Lung (tissue), 12 donors: ENCODE measurements around the gene VLDLR. TPM values are rescaled to one million over a fixed set of nuclear protein-coding genes. Genes with fewer than 3 reads are reported as not detected.

Source experiments
- ATAC-seq: fragments of 200-7000 bp; cut with Tn5 transposase; one replicate; pipeline ENCODE4 v1.9.1; 2020; ENCODE audit warnings: moderate number of reproducible peaks; ENCODE audit not compliant: insufficient read depth, low FRiP score
- DNase-seq, 3 donors: peaks; one replicate each; pipeline ENCODE4 v3.0.0-alpha.2; 2013 to 2017
- H3K27ac ChIP-seq, 2 donors: one replicate each; pipeline ENCODE4 v1.5.1; 2013; ENCODE audit warnings: mild to moderate bottlenecking in 2 of 2, moderate library complexity in 2 of 2, control low read depth in 1 of 2, inconsistent platforms in 1 of 2, low read depth in 1 of 2, low read length in 1 of 2
- H3K27me3 ChIP-seq, 3 donors: one replicate each; pipeline ENCODE4 v1.5.1; 2013; ENCODE audit warnings: low read length in 2 of 3; ENCODE audit not compliant: control insufficient read depth in 3 of 3, insufficient read depth in 3 of 3
- H3K36me3 ChIP-seq, 4 donors: one replicate each; pipeline ENCODE4 v1.5.1; 2013; ENCODE audit warnings: low read length in 4 of 4, mild to moderate bottlenecking in 1 of 4, moderate library complexity in 1 of 4; ENCODE audit not compliant: control insufficient read depth in 4 of 4, insufficient read depth in 4 of 4
- H3K4me1 ChIP-seq, 5 donors: one replicate each; pipeline ENCODE4 v1.5.1; 2013; ENCODE audit warnings: low read length in 5 of 5, mild to moderate bottlenecking in 2 of 5, moderate library complexity in 1 of 5; ENCODE audit not compliant: control insufficient read depth in 5 of 5, insufficient read depth in 5 of 5
- H3K4me3 ChIP-seq: one replicate; pipeline ENCODE4 v1.5.1; 2013; ENCODE audit warnings: mild to moderate bottlenecking, control low read depth, moderate library complexity
- H3K9ac ChIP-seq, 2 donors: one replicate each; pipeline ENCODE4 v1.5.1; 2013; ENCODE audit warnings: low read length in 2 of 2, control low read depth in 1 of 2; ENCODE audit not compliant: insufficient read depth in 1 of 2
- H3K9me3 ChIP-seq, 4 donors: one replicate each; pipeline ENCODE4 v1.5.1; 2013; ENCODE audit warnings: low read length in 3 of 4, mild to moderate bottlenecking in 1 of 4, moderate library complexity in 1 of 4; ENCODE audit not compliant: control insufficient read depth in 4 of 4, insufficient read depth in 3 of 4
- WGBS, 2 donors: extraction: QIAGEN DNeasy Blood & Tissue Kit; methylation state at CpG; one replicate each; pipeline ENCODE4 v1.1.7; 2013; 5-methylcytosine and 5-hydroxymethylcytosine counted together
- polyA plus RNA-seq, 2 donors: library from polyadenylated mRNA; stranded (reverse); fragments of 200-250 nt; gene quantifications; one replicate each; pipeline ENCODE4 v1.2.1, GENCODE V29; 2013
- total RNA-seq, 2 donors: library from RNA; depleted of rRNA in 1 of 2; stranded (reverse); fragments of >200 nt in 1 of 2; gene quantifications; one replicate each; pipeline ENCODE4 v1.2.1, GENCODE V29; 2014 to 2021
- TF ChIP-seq, protein P1 (sequence below): IDR thresholded peaks from 2 replicates; pipeline ENCODE4 v1.5.1; 2012; ENCODE audit warnings: mild to moderate bottlenecking; ENCODE audit errors: control extremely low read depth, extremely low read depth
- donor health status: control.
- donor health status: control.
- donor health status: Bipolar disorder and iron deficiency.
- donor health status: healthy.
- donor health status: DM: yes; HTN: yes; CAD: no.

Gene VLDLR
- total and polyA plus RNA-seq, 4 donors: 5.7 to 32.3 (median 14.6) TPM

GRCh38 chr9:2693056-2693455, 71.5 kb downstream of the VLDLR start:
- Histone ChIP-seq H3K9ac (no peak overlapping the region), H3K9me3 (peaks cover 0 to 2% (median 0%) of the 10 kb centered on the region in 4 donors), H3K4me3 (no peak overlapping the region), H3K27me3 (no peaks in the 10 kb centered on the region), H3K4me1 (peaks cover 0 to 8% (median 2%) of the 10 kb centered on the region in 5 donors), H3K36me3 (no peaks in the 10 kb centered on the region), H3K27ac (no peak overlapping the region)
- no peak for ATAC-seq
- DNase-seq: no peak
- TF ChIP-seq, protein P1, sequence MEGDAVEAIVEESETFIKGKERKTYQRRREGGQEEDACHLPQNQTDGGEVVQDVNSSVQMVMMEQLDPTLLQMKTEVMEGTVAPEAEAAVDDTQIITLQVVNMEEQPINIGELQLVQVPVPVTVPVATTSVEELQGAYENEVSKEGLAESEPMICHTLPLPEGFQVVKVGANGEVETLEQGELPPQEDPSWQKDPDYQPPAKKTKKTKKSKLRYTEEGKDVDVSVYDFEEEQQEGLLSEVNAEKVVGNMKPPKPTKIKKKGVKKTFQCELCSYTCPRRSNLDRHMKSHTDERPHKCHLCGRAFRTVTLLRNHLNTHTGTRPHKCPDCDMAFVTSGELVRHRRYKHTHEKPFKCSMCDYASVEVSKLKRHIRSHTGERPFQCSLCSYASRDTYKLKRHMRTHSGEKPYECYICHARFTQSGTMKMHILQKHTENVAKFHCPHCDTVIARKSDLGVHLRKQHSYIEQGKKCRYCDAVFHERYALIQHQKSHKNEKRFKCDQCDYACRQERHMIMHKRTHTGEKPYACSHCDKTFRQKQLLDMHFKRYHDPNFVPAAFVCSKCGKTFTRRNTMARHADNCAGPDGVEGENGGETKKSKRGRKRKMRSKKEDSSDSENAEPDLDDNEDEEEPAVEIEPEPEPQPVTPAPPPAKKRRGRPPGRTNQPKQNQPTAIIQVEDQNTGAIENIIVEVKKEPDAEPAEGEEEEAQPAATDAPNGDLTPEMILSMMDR: no peak
- WGBS, 2 donors: 91% methylated on average over 3 of the region's 3 CpGs

- Histone ChIP-seq H3K27me3 (no peaks in the 10 kb centered on the region), H3K4me3 (no peak overlapping the region), H3K4me1 (peaks cover 0 to 2% (median 0%) of the 10 kb centered on the region in 5 donors), H3K27ac (no peak overlapping the region), H3K36me3 (no peaks in the 10 kb centered on the region), H3K9me3 (peaks cover 0 to 2% (median 0%) of the 10 kb centered on the region in 4 donors), H3K9ac (no peak overlapping the region)
- no peak for DNase-seq
- TF ChIP-seq, protein P1: no peak
- no peak for ATAC-seq
- 86 to 91% methylated on average over 3 of the region's 3 CpGs for WGBS, 2 donors
Measured at GRCh38 chr9:2697492-2697891, 75.9 kb downstream of the VLDLR start.

DNA sequence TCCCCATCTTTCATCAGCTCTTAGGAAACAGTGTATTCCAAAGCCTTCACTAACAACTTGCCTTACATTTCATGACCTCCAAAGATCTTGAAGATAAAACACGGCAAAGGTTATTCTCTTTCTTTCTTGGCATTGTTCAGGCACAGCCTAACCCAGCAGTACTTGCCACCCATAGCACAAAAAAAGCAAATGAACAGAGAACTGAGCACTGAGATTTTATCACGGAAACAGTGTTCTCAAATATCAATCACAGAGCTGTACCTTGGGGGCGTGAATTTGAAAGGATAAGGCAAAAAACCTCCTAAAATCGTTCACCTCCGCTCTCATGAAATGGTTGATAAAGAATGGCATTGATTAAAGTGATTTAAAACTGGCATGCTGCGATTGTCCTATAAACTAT, 78.8 kb downstream of the VLDLR start:
- DNase-seq (no peak), ATAC-seq (no peak)
- H3K4me3 ChIP-seq: no peak overlapping the region
- no peaks in the 10 kb centered on the region for H3K27me3 ChIP-seq
- WGBS, 2 donors: 78 to 79% methylated on average over 6 of the region's 6 CpGs
- H3K27ac ChIP-seq: no peak overlapping the region
- peaks cover 0 to 2% (median 0%) of the 10 kb centered on the region in 5 donors for H3K4me1 ChIP-seq
- H3K9me3 ChIP-seq: no peaks in the 10 kb centered on the region
- peaks cover 0 to 3% (median 0%) of the 10 kb centered on the region in 4 donors for H3K36me3 ChIP-seq
- no peak overlapping the region for H3K9ac ChIP-seq
- TF ChIP-seq, protein P1: no peak
